NCI-H82 (cell line): ENCODE measurements around the gene TSPAN32.

Source experiments
- DNase-seq: peaks from one replicate; lab custom pipeline; 2025; lab: John Stamatoyannopoulos, UW

The TSPAN32 gene, protein sequence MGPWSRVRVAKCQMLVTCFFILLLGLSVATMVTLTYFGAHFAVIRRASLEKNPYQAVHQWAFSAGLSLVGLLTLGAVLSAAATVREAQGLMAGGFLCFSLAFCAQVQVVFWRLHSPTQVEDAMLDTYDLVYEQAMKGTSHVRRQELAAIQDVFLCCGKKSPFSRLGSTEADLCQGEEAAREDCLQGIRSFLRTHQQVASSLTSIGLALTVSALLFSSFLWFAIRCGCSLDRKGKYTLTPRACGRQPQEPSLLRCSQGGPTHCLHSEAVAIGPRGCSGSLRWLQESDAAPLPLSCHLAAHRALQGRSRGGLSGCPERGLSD

DNA sequence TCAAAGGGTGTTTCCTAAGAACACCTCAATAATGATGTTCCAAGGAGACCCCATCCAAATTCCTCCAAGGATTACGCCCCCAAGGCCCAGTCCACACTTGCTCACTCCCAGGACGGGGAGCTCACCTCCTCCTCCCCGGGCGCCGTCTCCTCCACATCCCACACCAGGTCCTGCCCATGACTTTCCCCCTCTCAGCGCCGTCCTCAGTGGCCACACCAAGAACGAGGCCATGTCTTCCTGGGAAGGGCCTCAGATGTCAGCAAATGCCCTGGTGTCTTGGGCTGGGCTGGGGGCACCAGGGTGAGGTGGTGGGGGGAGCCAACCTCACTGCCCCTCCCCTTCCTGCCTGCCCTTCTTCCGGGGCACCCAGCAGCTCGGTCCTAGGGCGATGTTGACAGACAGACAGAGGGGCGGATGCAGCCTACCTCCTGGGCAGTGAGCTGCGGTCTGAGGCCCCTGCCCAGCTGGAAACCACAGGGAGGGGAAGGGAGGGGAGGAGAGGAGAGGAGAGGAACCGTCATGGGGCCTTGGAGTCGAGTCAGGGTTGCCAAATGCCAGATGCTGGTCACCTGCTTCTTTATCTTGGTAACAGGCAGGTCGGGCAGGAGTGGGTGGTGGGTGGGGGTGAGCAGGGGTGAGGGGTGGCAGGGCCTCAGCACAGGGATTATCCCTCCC lies at the start of gene TSPAN32, which contains the start of gene C11orf21:
Gene TSPAN32 (plus strand): TSS at position 383 of the 675 bp plus-strand sequence. CDS start 137 bp downstream, at position 520.
Gene C11orf21 (minus strand): TSS at position 288 of the 675 bp plus-strand sequence. CDS start 110 bp downstream, at position 178.
- no peak for DNase-seq

- DNase-seq: no peak
Measured at GRCh38 chr11:2252018-2252417, 49.8 kb upstream of the TSPAN32 start.

- DNase-seq: no peak
Measured at GRCh38 chr11:2256293-2256913, 45.4 kb upstream of the TSPAN32 start.

- DNase-seq: no peak
Measured at GRCh38 chr11:2256951-2257700, 44.7 kb upstream of the TSPAN32 start.

GRCh38 chr11:2258501-2259465 lies 43.0 kb upstream of the TSPAN32 start:
- no peak for DNase-seq

- DNase-seq: no peak
Measured at GRCh38 chr11:2259466-2259830, 42.4 kb upstream of the TSPAN32 start.

DNA sequence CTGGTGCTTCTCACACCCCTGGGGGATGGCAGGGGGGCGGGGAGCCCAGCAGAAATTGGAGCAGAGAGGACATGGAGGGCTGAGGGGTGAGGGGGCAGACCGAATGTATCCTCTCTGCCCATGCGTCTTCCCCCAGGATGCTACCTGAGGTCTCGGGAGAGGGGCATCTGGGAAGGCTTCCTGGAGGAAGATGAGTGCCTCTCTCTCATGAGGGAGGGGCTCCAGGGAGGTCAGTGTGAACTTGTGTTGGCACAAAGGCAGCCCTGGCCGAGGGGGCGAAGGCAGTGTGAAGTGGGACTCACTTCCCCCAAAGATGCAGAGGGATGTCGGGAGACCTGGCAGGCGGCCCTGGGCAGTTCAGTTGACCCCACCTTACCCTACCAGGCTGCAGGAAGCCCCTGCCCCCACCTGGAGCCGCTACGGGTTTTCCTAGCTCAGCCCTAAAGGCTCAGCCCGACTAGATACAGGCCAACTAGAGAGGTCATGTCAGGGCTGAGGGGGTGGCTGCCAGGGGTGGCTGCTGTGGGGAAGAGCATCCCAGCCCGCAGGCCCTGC lies 41.8 kb upstream of the TSPAN32 start:
- no peak for DNase-seq

GRCh38 chr11:2260491-2261364 lies 41.1 kb upstream of the TSPAN32 start:
- DNase-seq: no peak

- no peak for DNase-seq
Measured at GRCh38 chr11:2261436-2262230, 40.2 kb upstream of the TSPAN32 start.

DNA sequence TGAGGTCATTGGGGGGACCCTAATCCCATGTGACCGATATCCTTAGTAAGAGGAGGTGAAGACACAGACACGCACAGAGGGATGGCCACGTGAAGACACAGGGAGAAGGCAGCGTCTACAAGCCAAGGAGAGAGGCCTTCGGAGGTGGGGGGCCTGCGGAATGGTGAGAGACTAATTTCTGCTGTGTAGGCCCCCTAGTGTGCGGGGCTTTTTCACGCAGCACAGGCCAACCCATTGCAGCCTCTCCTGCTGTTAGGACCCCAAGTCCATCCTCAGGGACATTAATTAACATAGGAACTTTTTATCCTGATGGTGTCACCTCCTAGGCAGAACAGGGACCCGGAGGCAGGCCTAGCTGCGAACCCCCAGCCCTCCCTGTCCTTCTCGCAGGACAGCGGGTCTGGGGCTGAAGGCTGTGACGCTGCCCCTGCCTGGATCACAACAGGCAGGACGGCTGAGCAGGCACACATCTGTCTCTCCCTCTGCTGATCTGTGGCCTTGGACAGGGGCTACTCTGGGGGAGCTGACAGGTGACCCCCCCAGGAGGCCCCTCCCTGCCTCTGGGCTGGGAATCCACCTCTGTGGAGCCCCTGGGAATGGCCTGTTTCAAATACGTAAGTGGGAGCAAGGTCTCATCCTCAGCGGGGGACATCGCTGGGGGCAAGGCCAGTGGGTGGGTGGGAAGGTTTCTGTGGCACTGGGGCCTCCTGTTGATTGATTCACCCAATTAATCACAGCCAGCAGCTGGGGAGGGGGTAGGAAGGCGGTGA lies 39.3 kb upstream of the TSPAN32 start:
- DNase-seq: no peak

- DNase-seq: no peak
Measured at GRCh38 chr11:2263071-2263565, 38.7 kb upstream of the TSPAN32 start.

GRCh38 chr11:2263724-2264360 lies 38.0 kb upstream of the TSPAN32 start:
- DNase-seq: no peak

GRCh38 chr11:2264366-2265053 lies 37.3 kb upstream of the TSPAN32 start:
- no peak for DNase-seq

DNA sequence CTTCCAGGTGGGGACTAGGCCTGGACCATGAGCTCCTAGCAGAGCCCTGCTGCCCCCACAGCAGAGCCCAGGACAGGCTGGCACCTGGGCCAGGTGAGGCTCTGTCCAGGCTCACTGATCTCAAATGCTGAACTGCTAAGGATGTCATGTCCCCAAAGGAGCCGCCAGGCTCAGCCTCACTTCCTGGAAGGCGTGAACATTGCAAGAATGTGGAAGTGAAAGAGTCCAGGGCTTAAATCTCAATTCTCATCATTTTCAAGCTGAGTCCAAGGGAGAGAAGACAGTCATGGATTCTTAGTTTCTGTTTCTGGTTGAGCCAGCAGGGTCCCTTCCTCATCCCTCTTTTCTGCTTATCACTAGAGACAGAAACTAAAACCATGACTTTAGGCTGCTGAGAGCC lies 36.4 kb upstream of the TSPAN32 start:
- no peak for DNase-seq

DNA sequence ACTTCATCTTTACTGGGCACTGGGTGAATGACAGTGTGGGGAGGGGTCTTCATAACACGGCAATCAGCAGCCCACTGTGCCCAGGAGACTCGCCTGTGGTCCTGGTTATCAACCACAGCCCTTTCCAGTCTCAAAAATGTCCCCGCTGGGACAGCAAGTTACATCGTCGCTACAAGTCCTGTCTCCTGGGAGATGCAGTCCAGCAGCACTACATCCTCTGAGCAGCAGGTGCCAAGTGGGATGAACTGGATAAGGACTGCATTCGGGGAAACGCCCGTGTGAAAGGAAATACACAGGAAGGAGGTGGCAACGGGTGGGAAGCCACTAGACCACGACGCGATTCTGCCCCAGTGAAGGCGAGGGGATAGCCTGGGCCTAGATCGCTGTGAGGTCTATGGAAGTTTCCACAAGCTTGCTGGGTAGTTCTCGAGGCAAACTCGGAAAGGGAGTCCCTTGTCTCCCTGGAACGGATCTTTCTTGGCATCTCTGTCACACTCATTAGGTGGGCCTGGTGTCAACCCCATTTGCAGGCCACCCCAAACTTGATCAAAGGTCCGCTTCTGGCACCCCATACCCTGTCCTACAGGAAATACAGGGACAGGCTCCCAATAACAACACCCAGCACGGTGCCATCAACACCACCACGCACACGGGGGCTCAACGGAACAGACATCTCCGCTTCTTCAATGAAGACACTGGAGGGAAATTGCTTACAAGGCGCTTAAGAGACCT lies 35.8 kb upstream of the TSPAN32 start:
- DNase-seq: no peak
